COLO829 (cell line): ENCODE data around the gene GRM4.
"Not testable (repeated sequence)": the region's sequence is repeated elsewhere in the genome, so short reads cannot be mapped to it uniquely, and the experiment has no call there.

Source experiments
- DNase-seq: peaks from one replicate; pipeline ENCODE4 v3.0.0; 2012; ENCODE audit warnings: low spot score

The GRM4 gene

GRCh38 chr6:34022250-34022872, 123.5 kb downstream of the GRM4 start:
- no peak for DNase-seq

GRCh38 chr6:34021554-34022190, 124.2 kb downstream of the GRM4 start:
- no peak for DNase-seq

- DNase-seq = no peak
These were observed 124.9 kb downstream of the GRM4 start for GRCh38 chr6:34020807-34021553.

- no peak for DNase-seq
These were observed 125.6 kb downstream of the GRM4 start for GRCh38 chr6:34020278-34020677.

- no peak for DNase-seq
These were observed 126.8 kb downstream of the GRM4 start for GRCh38 chr6:34018961-34019606.

GRCh38 chr6:34018026-34018425, 127.9 kb downstream of the GRM4 start:
- DNase-seq = no peak

GRCh38 chr6:34017106-34017805, 128.6 kb downstream of the GRM4 start:
- no peak for DNase-seq

- not testable (repeated sequence) for DNase-seq
These were observed 129.3 kb downstream of the GRM4 start for GRCh38 chr6:34016573-34016972.

- DNase-seq = no peak
These were observed 130.3 kb downstream of the GRM4 start for GRCh38 chr6:34015586-34015985.

- DNase-seq = no peak
These were observed 134.6 kb downstream of the GRM4 start for GRCh38 chr6:34011264-34011663.

GRCh38 chr6:34005901-34006531, 139.9 kb downstream of the GRM4 start:
- DNase-seq = no peak

GRCh38 chr6:34004706-34005105, 141.2 kb downstream of the GRM4 start:
- no peak for DNase-seq

GRCh38 chr6:34003962-34004361, 141.9 kb downstream of the GRM4 start:
- no peak for DNase-seq

GRCh38 chr6:34001706-34002621, 143.9 kb downstream of the GRM4 start:
- DNase-seq = no peak

- DNase-seq = no peak
These were observed 145.6 kb downstream of the GRM4 start for GRCh38 chr6:34000281-34000680.

- no peak for DNase-seq
These were observed 146.3 kb downstream of the GRM4 start for GRCh38 chr6:33999567-33999966.

GRCh38 chr6:33998660-33999059, 147.2 kb downstream of the GRM4 start:
- no peak for DNase-seq

GRCh38 chr6:33997265-33997664, 148.6 kb downstream of the GRM4 start:
- no peak for DNase-seq

- no peak for DNase-seq
These were observed 149.8 kb downstream of the GRM4 start for GRCh38 chr6:33996120-33996475.

GRCh38 chr6:33995309-33996119, 150.4 kb downstream of the GRM4 start:
- no peak for DNase-seq
